GM12878 (cell line): ENCODE data around the gene ZNF280A. TPM values are rescaled to one million over a fixed set of nuclear protein-coding genes. Genes with fewer than 3 reads are reported as not detected.

Experiments used
- ATAC-seq: fragments of 200-7000 bp; cut with Tn5 transposase; 3 replicates; pipeline ENCODE4 v1.9.1; 2020; ENCODE audit warnings: mild to moderate bottlenecking, moderate library complexity
- BruUV-seq: library from RNA; stranded (reverse); fragments of 400-500 nt; replicated peaks from 2 replicates; lab custom pipeline; 2021; lab: Mats Ljungman, UMichigan
- CTCF ChIA-PET: fragments of 300-600 bp; sonication (Branson Sonifier 250); formaldehyde crosslinking; extraction: SDS; loops from one replicate; lab custom pipeline; 2021; ENCODE audit warnings: inconsistent platforms; lab: Yijun Ruan, JAX
- POLR2A ChIA-PET: fragments of 350-600 bp; formaldehyde crosslinking; extraction: SDS; loops from one replicate; lab custom pipeline; 2021; ENCODE audit warnings: inconsistent platforms; lab: Charles Lee
- RAD21 ChIA-PET: fragments of 300-600 bp; sonication (Branson Sonifier 250); formaldehyde crosslinking; loops from one replicate; lab custom pipeline; 2023; ENCODE audit warnings: antibody characterized with exemption; ENCODE audit not compliant: unreplicated experiment; lab: Charles Lee
- SMC1A ChIA-PET: fragments of 300-600 bp; sonication (Branson Sonifier 250); formaldehyde crosslinking; loops from one replicate; lab custom pipeline; 2023; ENCODE audit not compliant: unreplicated experiment, uncharacterized antibody; lab: Charles Lee
- DNase-seq: peaks from one replicate; pipeline ENCODE4 v3.0.0-alpha.2; 2011; ENCODE audit warnings: low read depth, low spot score
- FAIRE-seq: peaks from 3 replicates; lab custom pipeline; 2011; peaks lifted over from hg19 to GRCh38; lab: Jason Lieb, UNC
- H2AFZ ChIP-seq: 2 replicates; pipeline ENCODE4 v1.6.0; 2011; ENCODE audit warnings: low read depth, low read length, control low read depth; ENCODE audit not compliant: control insufficient read depth
- H3K27ac ChIP-seq: 2 replicates; pipeline ENCODE4 v1.5.1; 2011; ENCODE audit warnings: control low read depth; ENCODE audit not compliant: control insufficient read depth, insufficient read depth
- H3K27me3 ChIP-seq, 2 experiments: replicated peaks in 1 of 2; 2 replicates each; pipeline versions ENCODE4 v1.6.0 to v1.6.1; 2011; ENCODE audit warnings: low read length in 1 of 2; ENCODE audit not compliant: control insufficient read depth in 2 of 2, insufficient read depth in 2 of 2
- H3K36me3 ChIP-seq, 2 experiments: 2 replicates each; pipeline ENCODE4 v1.5.1; 2011; ENCODE audit warnings: low read length in 1 of 2; ENCODE audit not compliant: control insufficient read depth in 2 of 2, insufficient read depth in 2 of 2
- H3K4me1 ChIP-seq: 2 replicates; pipeline ENCODE4 v1.6.1; 2011; ENCODE audit warnings: mild to moderate bottlenecking, low read length, moderate library complexity, mixed read lengths; ENCODE audit not compliant: control insufficient read depth, insufficient read depth
- H3K4me2 ChIP-seq: 2 replicates; pipeline ENCODE4 v1.6.0; 2011; ENCODE audit warnings: control low read depth; ENCODE audit not compliant: control insufficient read depth, insufficient read depth
- H3K4me3 ChIP-seq: fragments of 200-600 bp; sonication (generic); 2 replicates; pipeline ENCODE4 v1.5.1; 2016
- H3K79me2 ChIP-seq: 2 replicates; pipeline ENCODE4 v1.6.0; 2011; ENCODE audit warnings: low read length; ENCODE audit not compliant: control insufficient read depth, insufficient read depth
- H3K9ac ChIP-seq: 2 replicates; pipeline ENCODE4 v1.8.0; 2011; ENCODE audit warnings: low read length, control low read depth, mixed read lengths; ENCODE audit not compliant: control insufficient read depth, insufficient read depth
- H3K9me3 ChIP-seq: replicated peaks from 3 replicates; pipeline ENCODE4 v1.5.1; 2011; ENCODE audit warnings: mild to moderate bottlenecking, low read length; ENCODE audit not compliant: control insufficient read depth, insufficient read depth
- H4K20me1 ChIP-seq: 2 replicates; pipeline ENCODE4 v1.6.0; 2011; ENCODE audit not compliant: control insufficient read depth, insufficient read depth
- EGR1 ChIP-seq, 2 experiments: IDR thresholded peaks; 1 replicate in 1 of 2; 2 replicates in 1 of 2; pipeline ENCODE4 v1.6.1; 2011 to 2012; ENCODE audit warnings: low read depth in 2 of 2, low read length in 2 of 2, borderline replicate concordance in 1 of 2, mild to moderate bottlenecking in 1 of 2, moderate library complexity in 1 of 2
- GABPA ChIP-seq: IDR thresholded peaks from 2 replicates; pipeline ENCODE4 v1.6.1; 2014; ENCODE audit warnings: antibody characterized with exemption, low read depth, mild to moderate bottlenecking, inconsistent platforms
- GATAD2B ChIP-seq: fragments of 450-650 bp; conservative IDR thresholded peaks from 2 replicates; pipeline ENCODE4 v1.6.1; 2017; ENCODE audit warnings: low read depth, mild to moderate bottlenecking, moderate library complexity
- IKZF2 ChIP-seq, 2 experiments: fragments of 450-650 bp; IDR thresholded peaks; 2 replicates each; pipeline ENCODE4 v1.6.1; 2017; ENCODE audit warnings: mild to moderate bottlenecking in 2 of 2, moderate library complexity in 2 of 2
- MEF2B ChIP-seq: fragments of 450-650 bp; IDR thresholded peaks from 2 replicates; pipeline ENCODE4 v1.6.1; 2018; ENCODE audit warnings: mild to moderate bottlenecking, moderate library complexity; ENCODE audit not compliant: partially characterized antibody, poor library complexity, severe bottlenecking
- NFYA ChIP-seq: IDR thresholded peaks from 2 replicates; pipeline ENCODE4 v1.6.1; 2011; ENCODE audit warnings: low read depth, mild to moderate bottlenecking, low read length, improper control_type of control experiment, borderline replicate concordance
- PAX5 ChIP-seq: IDR thresholded peaks from 2 replicates; pipeline ENCODE4 v1.6.1; 2011; ENCODE audit warnings: low read depth, low read length, borderline replicate concordance
- SMC3 ChIP-seq: IDR thresholded peaks from 2 replicates; pipeline ENCODE4 v1.6.1; 2011; ENCODE audit warnings: low read length, improper control_type of control experiment, borderline replicate concordance
- TCF3 ChIP-seq: IDR thresholded peaks from 2 replicates; pipeline ENCODE4 v1.6.1; 2012; ENCODE audit warnings: low read depth, mild to moderate bottlenecking, low read length, borderline replicate concordance; ENCODE audit not compliant: insufficient read depth
- ZBED1 ChIP-seq: IDR thresholded peaks from 2 replicates; pipeline ENCODE4 v1.6.1; 2016; ENCODE audit warnings: borderline replicate concordance
- WGBS: methylation state at CpG from one replicate; pipeline ENCODE4 v1.1.6; 2016; ENCODE audit warnings: low lambda C conversion rate; ENCODE audit not compliant: insufficient replicate concordance, insufficient coverage; ENCODE audit errors: missing lambda C conversion rate; 5-methylcytosine and 5-hydroxymethylcytosine counted together
- in situ Hi-C: fragments of 300-500 bp; cut with MboI; formaldehyde crosslinking; loops from 9 replicates; pipeline ENCODE4 v1.14.3; 2018; ENCODE audit warnings: mixed read lengths
- intact Hi-C: fragments of 100-400 bp; cut with micrococcal nuclease; formaldehyde crosslinking; loops from one replicate; pipeline ENCODE4 v1.14.2; 2022; ENCODE audit not compliant: unreplicated experiment
- polyA plus RNA-seq, 11 experiments: library from polyadenylated mRNA; depleted of rRNA in 4 of 11; unstranded in 6 of 11; stranded (reverse) in 5 of 11; fragments of >200 nt; fragmentation: Nextera tagmentation in 4 of 11; fragmentation: Illumina TruSeq in 1 of 11; extraction: Ambion mirVana in 4 of 11; extraction: Trizol in 1 of 11; gene quantifications; 1 replicate in 1 of 11; 2 replicates in 10 of 11; pipeline versions ENCODE4 v1.2.1 to v1.2.3, GENCODE V29; 2011 to 2016; ENCODE audit warnings: inconsistent platforms in 2 of 11, missing spikeins in 2 of 11, low read depth in 1 of 11
- total RNA-seq, 4 experiments: library from RNA; depleted of rRNA in 3 of 4; stranded (reverse); fragments of >200 nt in 3 of 4; fragmentation: Illumina TruSeq in 1 of 4; extraction: Trizol in 1 of 4; gene quantifications; 2 replicates each; pipeline versions ENCODE4 v1.2.1 to v1.2.3, GENCODE V29; 2013 to 2021
- TF ChIP-seq, protein P1 (sequence below): fragments of 450-650 bp; IDR thresholded peaks from 2 replicates; pipeline ENCODE4 v1.6.1; 2017; ENCODE audit warnings: borderline replicate concordance
- TF ChIP-seq, protein P2 (sequence below): fragments of 450-650 bp; conservative IDR thresholded peaks from 2 replicates; pipeline ENCODE4 v1.6.1; 2017; ENCODE audit warnings: mild to moderate bottlenecking, moderate library complexity
- TF ChIP-seq, protein P3 (sequence below): fragments of 450-650 bp; IDR thresholded peaks from 2 replicates; pipeline ENCODE4 v1.6.1; 2017; ENCODE audit warnings: mild to moderate bottlenecking

The ZNF280A gene
- total and polyA plus RNA-seq, 10 of the 15 experiments (the other 5 are each of a cell fraction or from before 2014, with no cell fraction given), result 0.03 to 0.06 TPM; not detected in 8

DNA sequence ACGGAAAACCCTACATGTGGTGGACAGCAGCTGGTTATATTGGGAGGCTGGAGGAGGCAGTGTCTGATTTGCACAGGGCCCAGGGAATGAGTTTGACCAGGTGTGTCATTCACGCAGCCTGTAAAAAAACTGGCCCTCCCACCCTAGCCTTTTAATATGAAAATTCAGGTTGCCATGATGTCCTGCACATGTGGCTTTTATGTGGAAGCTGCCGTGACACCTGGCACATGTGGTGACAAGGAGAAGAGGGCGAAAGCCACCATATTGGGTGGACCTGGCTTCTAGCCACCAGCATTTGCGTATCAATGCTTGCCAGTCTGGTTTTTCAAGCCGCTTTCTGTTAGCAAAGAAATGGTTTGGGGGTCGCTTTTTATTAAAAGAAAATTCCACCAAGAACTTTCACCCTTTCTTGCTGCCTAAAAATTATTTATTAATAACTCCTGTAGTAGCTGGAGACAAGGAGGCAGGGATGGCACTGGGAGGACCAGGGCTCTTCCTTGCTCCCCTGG lies 54.9 kb downstream of the ZNF280A start (continued):
- TF ChIP-seq, protein P1, sequence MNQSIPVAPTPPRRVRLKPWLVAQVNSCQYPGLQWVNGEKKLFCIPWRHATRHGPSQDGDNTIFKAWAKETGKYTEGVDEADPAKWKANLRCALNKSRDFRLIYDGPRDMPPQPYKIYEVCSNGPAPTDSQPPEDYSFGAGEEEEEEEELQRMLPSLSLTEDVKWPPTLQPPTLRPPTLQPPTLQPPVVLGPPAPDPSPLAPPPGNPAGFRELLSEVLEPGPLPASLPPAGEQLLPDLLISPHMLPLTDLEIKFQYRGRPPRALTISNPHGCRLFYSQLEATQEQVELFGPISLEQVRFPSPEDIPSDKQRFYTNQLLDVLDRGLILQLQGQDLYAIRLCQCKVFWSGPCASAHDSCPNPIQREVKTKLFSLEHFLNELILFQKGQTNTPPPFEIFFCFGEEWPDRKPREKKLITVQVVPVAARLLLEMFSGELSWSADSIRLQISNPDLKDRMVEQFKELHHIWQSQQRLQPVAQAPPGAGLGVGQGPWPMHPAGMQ, result no peak
- no peak for TF ChIP-seq GATAD2B
- TF ChIP-seq, all 136 proteins: peak for 0

DNA sequence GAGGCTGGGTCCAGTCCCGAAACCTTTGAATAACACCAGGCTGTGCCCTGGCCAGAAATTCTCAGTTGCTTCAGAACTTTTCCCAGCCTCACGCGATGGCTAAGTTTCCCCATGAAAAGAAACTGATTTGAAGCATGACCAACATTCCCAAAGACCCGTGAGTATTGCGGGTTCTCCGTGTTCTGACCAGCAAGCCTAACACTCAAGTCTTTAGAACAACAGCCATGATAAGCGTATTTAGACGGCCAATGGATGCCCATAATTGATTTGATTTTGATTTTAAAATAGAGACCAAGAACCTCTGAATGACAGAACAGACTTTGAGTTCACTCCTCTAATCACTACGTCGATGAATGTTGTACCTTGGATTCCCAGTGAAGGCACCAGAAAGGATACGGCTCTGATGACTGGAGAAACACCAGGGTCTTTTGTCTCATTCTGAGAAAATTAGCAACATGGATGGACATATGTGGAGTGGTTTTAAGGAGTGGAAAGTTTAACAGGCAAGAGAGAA lies 55.5 kb downstream of the ZNF280A start:
- no peaks in the 10 kb centered on the region for H3K36me3 ChIP-seq
- SMC1A ChIA-PET, result interaction anchor here (0.9 to 5.2 kb wide), 14 partner anchors 8 to 490 kb away, joined by 3 to 53 read pairs (median 4); no protein-coding TSS in a partner anchor
- H3K79me2 ChIP-seq, result no peaks in the 10 kb centered on the region
- H3K27me3 ChIP-seq, result no peaks in the 10 kb centered on the region
- FAIRE-seq (no peak), DNase-seq (no peak), ATAC-seq (no peak)
- no peak overlapping the region for H3K9ac ChIP-seq
- no peaks in the 10 kb centered on the region for H3K4me1 ChIP-seq
- no TSS peak for BruUV-seq
- CTCF ChIA-PET, result interaction anchor here (0.7 to 5.5 kb wide), 21 partner anchors 14 to 490 kb away, joined by 3 to 75 read pairs (median 4); partner anchors contain the start of gene ZNF280A
- H3K4me3 ChIP-seq, result no peak overlapping the region
- no peak overlapping the region for H2AFZ ChIP-seq
- RAD21 ChIA-PET, result interaction anchor here (0.7 to 2.9 kb wide), 9 partner anchors 33 to 257 kb away, joined by 3 to 21 read pairs (median 4); no protein-coding TSS in a partner anchor
- in situ Hi-C loops, result no loop called here
- no peak overlapping the region for H3K4me2 ChIP-seq
- 51% methylated on average over 11 of the region's 11 CpGs for WGBS
- intact Hi-C loops, result loop anchor here (1.0 to 5.0 kb wide), 3 partner anchors 33 to 123 kb away; no protein-coding TSS in a partner anchor
- no peaks in the 10 kb centered on the region for H4K20me1 ChIP-seq
- TF ChIP-seq EGR1 (IDR thresholded peaks at IDR 0.05; ENCODE audit: borderline replicate concordance in 1 of 2, low read depth in 2 of 2, low read length in 2 of 2) (no peak), MEF2B (no peak), TCF3 (no peak), IKZF2 (IDR thresholded peaks at IDR 0.05) (no peak), GABPA (no peak), PAX5 (no peak), ZBED1 (no peak), SMC3 (no peak), NFYA (no peak)
- TF ChIP-seq, protein P2, sequence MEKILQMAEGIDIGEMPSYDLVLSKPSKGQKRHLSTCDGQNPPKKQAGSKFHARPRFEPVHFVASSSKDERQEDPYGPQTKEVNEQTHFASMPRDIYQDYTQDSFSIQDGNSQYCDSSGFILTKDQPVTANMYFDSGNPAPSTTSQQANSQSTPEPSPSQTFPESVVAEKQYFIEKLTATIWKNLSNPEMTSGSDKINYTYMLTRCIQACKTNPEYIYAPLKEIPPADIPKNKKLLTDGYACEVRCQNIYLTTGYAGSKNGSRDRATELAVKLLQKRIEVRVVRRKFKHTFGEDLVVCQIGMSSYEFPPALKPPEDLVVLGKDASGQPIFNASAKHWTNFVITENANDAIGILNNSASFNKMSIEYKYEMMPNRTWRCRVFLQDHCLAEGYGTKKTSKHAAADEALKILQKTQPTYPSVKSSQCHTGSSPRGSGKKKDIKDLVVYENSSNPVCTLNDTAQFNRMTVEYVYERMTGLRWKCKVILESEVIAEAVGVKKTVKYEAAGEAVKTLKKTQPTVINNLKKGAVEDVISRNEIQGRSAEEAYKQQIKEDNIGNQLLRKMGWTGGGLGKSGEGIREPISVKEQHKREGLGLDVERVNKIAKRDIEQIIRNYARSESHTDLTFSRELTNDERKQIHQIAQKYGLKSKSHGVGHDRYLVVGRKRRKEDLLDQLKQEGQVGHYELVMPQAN, result no peak
- TF ChIP-seq, protein P3, sequence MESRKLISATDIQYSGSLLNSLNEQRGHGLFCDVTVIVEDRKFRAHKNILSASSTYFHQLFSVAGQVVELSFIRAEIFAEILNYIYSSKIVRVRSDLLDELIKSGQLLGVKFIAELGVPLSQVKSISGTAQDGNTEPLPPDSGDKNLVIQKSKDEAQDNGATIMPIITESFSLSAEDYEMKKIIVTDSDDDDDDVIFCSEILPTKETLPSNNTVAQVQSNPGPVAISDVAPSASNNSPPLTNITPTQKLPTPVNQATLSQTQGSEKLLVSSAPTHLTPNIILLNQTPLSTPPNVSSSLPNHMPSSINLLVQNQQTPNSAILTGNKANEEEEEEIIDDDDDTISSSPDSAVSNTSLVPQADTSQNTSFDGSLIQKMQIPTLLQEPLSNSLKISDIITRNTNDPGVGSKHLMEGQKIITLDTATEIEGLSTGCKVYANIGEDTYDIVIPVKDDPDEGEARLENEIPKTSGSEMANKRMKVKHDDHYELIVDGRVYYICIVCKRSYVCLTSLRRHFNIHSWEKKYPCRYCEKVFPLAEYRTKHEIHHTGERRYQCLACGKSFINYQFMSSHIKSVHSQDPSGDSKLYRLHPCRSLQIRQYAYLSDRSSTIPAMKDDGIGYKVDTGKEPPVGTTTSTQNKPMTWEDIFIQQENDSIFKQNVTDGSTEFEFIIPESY, result no peak
- peaks cover 2% of the 10 kb centered on the region; the same call in 1 of the 3 replicates for H3K9me3 ChIP-seq
- POLR2A ChIA-PET, result no interaction called here
- no peak overlapping the region for H3K27ac ChIP-seq
